ENCODE measurements around the gene NFATC1. TPM values are rescaled to one million over a fixed set of nuclear protein-coding genes. Genes with fewer than 3 reads are reported as not detected.

The NFATC1 gene
- total RNA-seq, 4 donors from 2014 or later: 13.9 to 24.3 (median 16.7) TPM

DNA sequence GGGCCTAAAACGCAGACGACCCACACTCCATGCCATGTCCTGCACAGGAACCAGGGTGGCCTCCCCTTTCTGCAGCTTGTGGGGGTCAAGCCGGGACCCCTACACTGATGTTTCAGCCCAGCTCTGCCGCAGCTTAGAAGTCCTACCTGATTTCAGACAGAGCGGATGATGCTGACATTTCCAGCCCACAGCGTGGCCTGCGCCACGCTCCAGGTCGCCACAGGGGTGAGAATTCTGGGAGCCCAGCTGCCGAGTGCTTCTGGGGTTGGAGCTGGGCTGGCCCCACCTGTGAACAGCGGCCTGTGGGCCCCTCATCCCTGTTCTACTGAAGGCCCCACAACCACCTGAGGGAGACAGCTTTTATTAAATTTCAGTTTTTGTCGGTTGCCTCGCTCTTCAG lies 77.2 kb downstream of the NFATC1 start:
- H3K36me3 ChIP-seq: peaks cover 19% of the 10 kb centered on the region
- H3K27me3 ChIP-seq: no peaks in the 10 kb centered on the region
- no peaks in the 10 kb centered on the region for H3K9me3 ChIP-seq
- DNase-seq (ENCODE audit: low spot score in 2 of 2): no peak
- H3K4me1 ChIP-seq: peaks cover 5% of the 10 kb centered on the region
- WGBS: 99% methylated on average over 13 of the region's 13 CpGs
- no peak overlapping the region for H3K27ac ChIP-seq
- no peak overlapping the region for H3K4me3 ChIP-seq
- TF ChIP-seq POLR2AphosphoS5 (IDR thresholded peaks at IDR 0.05): no peak
- no peak for TF ChIP-seq EP300 (IDR thresholded peaks at IDR 0.05)
- no peak for TF ChIP-seq POLR2A (IDR thresholded peaks at IDR 0.05)
- TF ChIP-seq, protein P1, sequence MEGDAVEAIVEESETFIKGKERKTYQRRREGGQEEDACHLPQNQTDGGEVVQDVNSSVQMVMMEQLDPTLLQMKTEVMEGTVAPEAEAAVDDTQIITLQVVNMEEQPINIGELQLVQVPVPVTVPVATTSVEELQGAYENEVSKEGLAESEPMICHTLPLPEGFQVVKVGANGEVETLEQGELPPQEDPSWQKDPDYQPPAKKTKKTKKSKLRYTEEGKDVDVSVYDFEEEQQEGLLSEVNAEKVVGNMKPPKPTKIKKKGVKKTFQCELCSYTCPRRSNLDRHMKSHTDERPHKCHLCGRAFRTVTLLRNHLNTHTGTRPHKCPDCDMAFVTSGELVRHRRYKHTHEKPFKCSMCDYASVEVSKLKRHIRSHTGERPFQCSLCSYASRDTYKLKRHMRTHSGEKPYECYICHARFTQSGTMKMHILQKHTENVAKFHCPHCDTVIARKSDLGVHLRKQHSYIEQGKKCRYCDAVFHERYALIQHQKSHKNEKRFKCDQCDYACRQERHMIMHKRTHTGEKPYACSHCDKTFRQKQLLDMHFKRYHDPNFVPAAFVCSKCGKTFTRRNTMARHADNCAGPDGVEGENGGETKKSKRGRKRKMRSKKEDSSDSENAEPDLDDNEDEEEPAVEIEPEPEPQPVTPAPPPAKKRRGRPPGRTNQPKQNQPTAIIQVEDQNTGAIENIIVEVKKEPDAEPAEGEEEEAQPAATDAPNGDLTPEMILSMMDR (IDR thresholded peaks at IDR 0.05): no peak

DNA sequence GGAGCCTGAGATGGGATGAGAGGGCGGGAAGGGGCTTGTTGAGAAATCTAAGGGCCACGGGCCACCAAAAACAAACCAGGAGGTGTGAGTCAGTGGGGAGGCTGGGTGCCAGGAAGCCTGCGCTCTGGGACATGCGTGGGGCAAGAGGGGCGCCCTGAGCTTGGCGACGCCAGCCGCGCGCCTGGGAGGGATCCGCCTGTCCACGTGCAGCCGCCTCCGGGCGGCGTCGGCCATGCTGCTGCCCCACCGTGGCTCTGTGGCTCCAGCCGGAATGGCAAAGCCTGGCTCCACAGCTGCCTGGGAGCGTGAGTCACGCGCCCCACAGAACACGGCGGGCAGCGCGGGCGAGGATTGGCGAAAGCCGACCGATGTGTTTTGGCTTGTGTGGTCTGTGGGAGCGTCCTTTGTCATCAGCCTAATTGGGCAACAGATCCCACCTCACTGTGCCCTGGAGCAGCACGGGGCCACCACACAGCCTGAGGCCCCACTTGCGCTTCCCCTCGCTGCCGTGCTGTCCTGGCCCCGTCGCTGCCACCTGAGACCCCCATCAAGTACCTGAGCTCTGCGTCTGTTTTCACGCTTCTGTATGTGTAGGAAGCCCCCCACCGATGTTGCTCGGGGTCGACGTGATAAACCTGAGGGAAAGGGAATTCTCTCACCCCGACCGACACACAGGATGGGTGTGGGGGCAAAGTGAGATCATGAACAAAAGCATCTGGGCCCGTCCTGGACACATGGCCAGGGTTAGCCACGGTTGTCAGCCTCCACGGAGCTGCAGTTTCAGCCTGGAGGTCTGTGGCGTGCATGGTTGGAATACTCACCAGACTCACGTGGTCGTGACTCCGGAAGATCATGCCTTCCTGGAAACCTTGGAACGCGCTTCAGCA lies 80.5 kb downstream of the NFATC1 start:
- Histone ChIP-seq H3K4me1 (no peaks in the 10 kb centered on the region), H3K27me3 (no peaks in the 10 kb centered on the region), H3K4me3 (no peak overlapping the region), H3K9me3 (no peaks in the 10 kb centered on the region), H3K36me3 (peaks cover 11% of the 10 kb centered on the region), H3K27ac (no peak overlapping the region)
- no peak for TF ChIP-seq POLR2AphosphoS5 (IDR thresholded peaks at IDR 0.05)
- 76% methylated on average over 25 of the region's 54 CpGs for WGBS
- no peak for DNase-seq (ENCODE audit: low spot score in 2 of 2)

DNA sequence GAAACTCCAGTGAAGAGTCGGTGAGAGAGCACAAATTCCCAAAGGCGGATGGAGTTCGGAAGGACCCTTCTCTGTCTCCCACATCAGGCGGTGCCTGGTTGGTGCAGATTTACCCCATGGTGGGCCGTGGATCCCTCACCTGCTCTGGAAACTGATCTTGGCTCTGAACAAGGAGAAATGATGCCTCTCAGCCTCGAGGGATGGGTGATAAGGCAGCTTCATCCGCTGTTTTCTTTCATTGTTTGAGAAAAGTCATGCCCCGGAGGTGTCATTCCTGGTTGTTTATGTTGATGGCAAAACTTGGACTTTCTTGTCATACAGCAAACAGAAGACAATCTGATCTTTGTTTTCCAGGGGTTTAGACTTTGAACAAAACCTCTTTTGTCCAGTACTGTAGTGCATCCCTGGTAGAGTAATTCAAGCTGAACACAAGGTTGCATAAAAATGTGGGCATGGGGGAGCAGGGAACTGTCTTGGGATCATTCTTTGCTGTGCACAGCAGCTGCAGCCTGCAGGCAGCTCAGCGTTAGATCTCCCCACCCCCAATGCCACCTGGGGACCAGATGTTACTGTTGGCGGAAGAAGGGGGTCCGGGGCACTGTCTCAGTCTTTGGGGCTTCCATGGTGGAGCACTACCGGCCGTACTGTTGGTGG lies 81.3 kb downstream of the NFATC1 start:
- no peak for TF ChIP-seq POLR2AphosphoS5 (IDR thresholded peaks at IDR 0.05)
- TF ChIP-seq EP300 (IDR thresholded peaks at IDR 0.05): no peak
- TF ChIP-seq POLR2A (IDR thresholded peaks at IDR 0.05): no peak
- TF ChIP-seq, protein P1 (IDR thresholded peaks at IDR 0.05): no peak
- no peak overlapping the region for H3K4me3 ChIP-seq
- no peak overlapping the region for H3K27ac ChIP-seq
- WGBS: 66% methylated on average over 11 of the region's 13 CpGs
- no peaks in the 10 kb centered on the region for H3K27me3 ChIP-seq
- DNase-seq (ENCODE audit: low spot score in 2 of 2): peak in 1 of 2 donors; percentile 32
- H3K4me1 ChIP-seq: no peaks in the 10 kb centered on the region
- H3K36me3 ChIP-seq: peaks cover 11% of the 10 kb centered on the region
- no peaks in the 10 kb centered on the region for H3K9me3 ChIP-seq

DNA sequence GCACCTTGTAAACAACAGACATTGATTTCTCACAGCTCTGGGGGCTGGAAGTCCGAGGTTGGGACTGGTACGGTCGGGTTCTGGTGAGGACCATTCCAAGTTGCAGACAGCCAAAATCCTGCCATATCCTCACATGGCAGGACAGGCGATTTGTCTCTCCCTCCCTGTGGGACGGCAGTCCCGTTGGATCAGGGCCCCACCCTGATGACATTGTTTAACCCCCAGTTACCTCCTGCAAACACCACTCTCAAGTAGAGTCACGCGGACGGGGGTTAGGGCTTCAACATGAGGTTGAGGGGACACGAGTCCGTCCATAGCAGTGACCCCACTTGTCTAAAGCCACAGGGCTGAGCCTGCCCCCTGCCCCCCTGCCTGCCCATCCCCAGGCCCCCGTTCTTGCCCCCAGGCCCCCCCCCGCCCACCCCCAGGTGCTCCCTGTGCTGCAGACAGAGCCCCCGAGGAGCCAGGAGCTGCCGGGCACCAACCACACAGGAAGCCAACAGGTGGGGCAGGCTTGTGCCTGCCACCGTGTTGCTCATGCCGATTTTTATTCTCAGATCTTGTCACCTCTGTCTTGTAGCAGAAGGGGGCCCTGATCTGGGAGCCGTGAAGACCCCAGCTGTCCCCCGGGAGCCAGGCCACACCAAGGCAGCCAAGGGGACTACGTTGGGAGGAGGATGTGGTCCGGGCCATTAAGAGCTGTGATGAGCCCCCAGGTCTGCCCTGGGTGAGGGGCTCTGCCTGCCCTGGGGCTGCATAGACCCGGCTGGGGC lies 82.2 kb downstream of the NFATC1 start:
- Histone ChIP-seq H3K27ac (no peak overlapping the region), H3K36me3 (peaks cover 10% of the 10 kb centered on the region), H3K4me3 (no peak overlapping the region), H3K27me3 (no peaks in the 10 kb centered on the region), H3K9me3 (no peaks in the 10 kb centered on the region), H3K4me1 (no peaks in the 10 kb centered on the region)
- 91% methylated on average over 13 of the region's 22 CpGs for WGBS
- TF ChIP-seq EP300 (IDR thresholded peaks at IDR 0.05) (no peak), POLR2A (IDR thresholded peaks at IDR 0.05) (no peak), POLR2AphosphoS5 (IDR thresholded peaks at IDR 0.05) (no peak)
- TF ChIP-seq, protein P1 (IDR thresholded peaks at IDR 0.05): no peak
- DNase-seq (ENCODE audit: low spot score in 2 of 2): peak; percentile 38 to 75

DNA sequence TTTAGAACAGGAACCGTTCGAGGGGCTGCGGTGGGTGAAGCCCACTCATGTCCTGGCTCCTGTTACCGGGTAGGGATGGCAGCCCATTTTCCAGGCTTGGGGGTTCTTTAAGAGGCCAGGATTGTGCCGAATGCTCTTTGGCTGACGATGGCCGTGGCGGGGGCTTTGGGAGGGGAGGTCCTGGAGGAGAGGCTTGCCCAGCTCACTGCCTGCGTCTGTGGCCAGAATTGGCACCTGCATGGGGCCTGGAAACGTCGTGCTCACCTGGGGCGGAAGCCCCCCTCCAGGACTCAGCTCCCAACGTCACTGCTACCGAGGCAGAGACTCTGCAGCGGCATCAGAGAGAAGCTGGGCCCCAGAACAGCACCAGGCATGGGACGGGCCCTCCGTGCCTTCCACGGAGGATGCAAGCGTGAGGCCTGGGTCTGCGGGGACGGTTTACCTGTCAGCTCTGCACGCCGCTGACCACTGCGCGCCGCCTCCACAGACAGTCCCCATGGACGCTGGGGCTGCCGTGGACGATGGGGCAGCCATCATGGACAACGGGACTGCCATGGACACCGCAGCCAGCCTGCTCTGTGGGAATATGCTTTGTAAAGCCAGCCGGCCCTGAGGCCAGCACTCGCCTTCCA lies 82.9 kb downstream of the NFATC1 start:
- peak; percentile 53 to 74 for DNase-seq (ENCODE audit: low spot score in 2 of 2)
- Histone ChIP-seq H3K9me3 (no peaks in the 10 kb centered on the region), H3K27ac (no peak overlapping the region), H3K4me3 (no peak overlapping the region), H3K27me3 (no peaks in the 10 kb centered on the region), H3K36me3 (peaks cover 8% of the 10 kb centered on the region), H3K4me1 (no peaks in the 10 kb centered on the region)
- no peak for TF ChIP-seq POLR2A (IDR thresholded peaks at IDR 0.05)
- WGBS: 96% methylated on average over 21 of the region's 33 CpGs

Measured in suprapubic skin (tissue), 4 donors.